Activated T-cell treated with anti-CD3 and anti-CD28 coated beads, Interleukin-2, amount 50 U/mL, for 24 hours (primary cell): ENCODE data around the gene PTPRR.
A peak's percentile ranks its signal among the peaks of the same experiment; 100 is the strongest.

Source experiments
- DNase-seq: peaks from one replicate; pipeline ENCODE4 v3.0.0-alpha.2; 2020
- H3K27ac Mint-ChIP-seq: 2 replicates; pipeline ENCODE4 v1.8.0; 2020; ENCODE audit warnings: mild to moderate bottlenecking, mixed read lengths
- H3K27me3 Mint-ChIP-seq: 2 replicates; pipeline ENCODE4 v1.8.0; 2020; ENCODE audit warnings: mixed read lengths
- H3K36me3 Mint-ChIP-seq: 2 replicates; pipeline ENCODE4 v1.8.0; 2020; ENCODE audit warnings: low read depth, mixed read lengths
- H3K4me1 Mint-ChIP-seq: 2 replicates; pipeline ENCODE4 v1.8.0; 2020; ENCODE audit warnings: low read depth, mixed read lengths
- H3K4me3 Mint-ChIP-seq: 2 replicates; pipeline ENCODE4 v1.8.0; 2020; ENCODE audit warnings: mild to moderate bottlenecking, moderate library complexity, mixed read lengths
- H3K9me3 Mint-ChIP-seq: 2 replicates; pipeline ENCODE4 v1.8.0; 2020; ENCODE audit warnings: mixed read lengths

PTPRR gene

GRCh38 chr12:70640901-70641300 lies 279.6 kb downstream of the PTPRR start:
- H3K36me3 Mint-ChIP-seq: no peaks in the 10 kb centered on the region
- no peaks in the 10 kb centered on the region for H3K9me3 Mint-ChIP-seq
- DNase-seq: no peak
- no peak overlapping the region for H3K4me3 Mint-ChIP-seq
- peaks cover 5% of the 10 kb centered on the region for H3K4me1 Mint-ChIP-seq
- no peak overlapping the region for H3K27ac Mint-ChIP-seq
- peaks cover 44% of the 10 kb centered on the region for H3K27me3 Mint-ChIP-seq

DNA sequence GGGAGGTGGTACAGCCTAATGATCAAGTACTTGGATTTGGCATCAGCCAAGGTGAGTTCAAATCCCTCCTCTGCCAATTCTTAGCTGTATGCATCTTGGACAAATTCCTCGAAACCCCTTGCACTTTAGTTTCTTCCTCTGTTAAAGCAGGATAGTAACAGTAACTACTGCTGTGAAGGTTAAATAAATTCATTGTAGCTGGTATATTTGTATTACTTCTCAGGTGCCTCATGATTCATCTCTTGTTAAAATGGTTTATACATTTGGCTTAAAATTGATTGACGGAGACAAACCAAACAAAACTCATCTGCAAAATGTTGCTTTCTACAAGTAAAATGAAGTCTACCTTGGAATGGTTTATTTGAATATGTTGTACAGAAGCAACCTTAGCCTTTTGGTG lies 281.0 kb downstream of the PTPRR start:
- Mint-ChIP-seq H3K27ac (no peak overlapping the region), H3K9me3 (no peaks in the 10 kb centered on the region)

DNA sequence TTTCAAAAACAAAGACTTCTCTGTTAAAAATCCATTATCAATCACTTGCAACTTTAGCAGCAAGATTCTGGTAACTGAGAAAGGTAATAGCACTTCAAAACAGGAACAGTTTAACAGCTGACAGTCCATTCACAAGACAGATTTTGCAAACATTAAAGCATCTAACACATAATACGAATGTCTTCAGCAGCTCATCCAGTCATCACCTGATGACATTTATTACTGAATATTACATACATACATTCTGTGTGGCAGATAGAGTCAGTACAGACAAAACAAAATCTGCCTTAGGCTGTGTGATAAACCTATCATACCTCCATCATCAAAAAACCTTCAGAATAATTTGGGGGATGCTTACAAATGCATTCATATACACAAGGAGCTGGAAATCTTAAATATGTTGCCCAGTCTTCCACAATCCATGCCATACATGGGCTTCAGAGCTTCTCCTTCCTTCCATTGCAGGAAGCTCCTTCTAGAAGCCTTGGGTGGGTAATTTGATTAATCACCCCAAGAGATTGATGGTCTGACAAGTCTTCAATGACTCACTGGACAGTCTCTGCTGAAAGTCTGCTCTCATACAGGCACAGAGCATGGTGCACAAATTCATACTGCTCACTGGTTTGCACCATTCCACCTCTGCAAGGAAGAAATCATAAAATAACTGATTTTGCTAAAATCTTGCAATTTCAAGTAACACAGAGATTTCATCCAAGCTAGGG lies 281.7 kb downstream of the PTPRR start:
- no peak for DNase-seq
- Mint-ChIP-seq H3K4me3 (no peak overlapping the region), H3K27me3 (peaks cover 44% of the 10 kb centered on the region), H3K36me3 (no peaks in the 10 kb centered on the region), H3K9me3 (no peaks in the 10 kb centered on the region), H3K27ac (no peak overlapping the region), H3K4me1 (no peaks in the 10 kb centered on the region)

More for the DNA sequence above, 281.0 kb downstream of the PTPRR start:
- Mint-ChIP-seq H3K36me3 (no peaks in the 10 kb centered on the region), H3K27me3 (peaks cover 47% of the 10 kb centered on the region), H3K4me1 (no peaks in the 10 kb centered on the region), H3K4me3 (no peak overlapping the region)
- DNase-seq: no peak

DNA sequence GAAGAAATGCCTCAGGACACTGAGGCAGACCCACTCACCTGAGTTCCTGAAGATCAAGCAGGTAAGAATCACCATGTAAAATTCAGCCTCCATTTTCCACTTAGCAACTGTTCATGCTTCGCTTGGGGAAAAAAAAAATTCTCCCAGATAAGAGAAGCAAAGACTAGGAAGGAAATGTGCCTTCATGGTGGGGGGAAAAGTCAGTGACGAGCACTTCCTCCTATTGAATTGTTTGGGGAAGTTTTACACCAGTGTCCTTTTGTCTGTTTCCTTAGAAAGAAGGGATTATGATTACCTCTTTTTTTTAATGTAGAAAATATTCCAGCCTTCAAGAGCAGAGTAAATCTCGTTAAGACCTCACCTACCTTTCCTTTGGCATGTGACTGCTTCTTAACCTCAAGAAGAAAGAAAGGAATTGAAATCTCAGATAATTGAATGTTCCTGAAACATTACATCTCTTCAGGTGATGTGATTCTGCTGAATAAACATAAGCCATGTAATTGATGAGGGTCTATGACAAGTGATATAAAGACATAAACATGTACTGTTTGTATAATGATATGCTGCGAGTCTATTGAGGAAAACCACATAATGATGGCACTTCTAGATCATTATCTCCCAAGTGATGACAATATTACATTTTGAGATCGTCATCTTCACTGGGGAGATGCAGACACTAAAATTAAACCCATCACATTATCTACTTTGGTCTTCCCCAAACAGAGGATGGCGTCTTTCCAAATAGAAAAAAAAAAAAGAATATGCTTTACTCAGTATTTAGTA lies 283.0 kb downstream of the PTPRR start, which contains the start of gene PTPRB:
Gene PTPRB, minus strand, starts transcription at position 127 of the 783 bp plus-strand sequence. Its CDS starts 34 bp downstream, at position 93.
- H3K4me3 Mint-ChIP-seq: no peak within 1 kb of the TSS
- H3K4me1 Mint-ChIP-seq: no peaks in the 10 kb centered on the region
- H3K27ac Mint-ChIP-seq: no peak within 1 kb of the TSS
- H3K27me3 Mint-ChIP-seq: peaks cover 38% of the 10 kb centered on the region
- H3K9me3 Mint-ChIP-seq: no peaks in the 10 kb centered on the region
- no peak for DNase-seq
- H3K36me3 Mint-ChIP-seq: no peaks in the 10 kb centered on the region

DNA sequence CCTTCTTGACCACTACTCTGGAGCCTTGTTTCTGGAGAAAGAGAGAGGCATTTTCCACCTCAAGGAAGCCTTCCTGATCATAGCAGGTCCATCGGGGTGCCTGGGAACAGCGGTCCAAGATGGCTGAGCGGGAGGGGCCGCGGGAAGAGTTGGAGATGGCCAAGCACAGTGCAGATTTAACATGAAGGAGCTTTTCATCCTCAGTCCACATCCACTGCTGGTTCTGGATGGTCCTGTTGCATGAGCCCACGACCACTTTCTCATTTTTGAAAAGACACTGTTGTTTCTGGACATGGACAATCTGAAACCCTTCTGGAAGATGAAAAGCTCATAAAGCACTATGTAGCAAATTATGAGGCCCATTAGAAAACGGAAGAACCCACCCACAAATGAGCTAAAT lies 284.8 kb downstream of the PTPRR start:
- peaks cover 27% of the 10 kb centered on the region for H3K27me3 Mint-ChIP-seq
- H3K4me3 Mint-ChIP-seq: no peak overlapping the region
- no peak for DNase-seq
- H3K36me3 Mint-ChIP-seq: no peaks in the 10 kb centered on the region
- no peaks in the 10 kb centered on the region for H3K4me1 Mint-ChIP-seq
- H3K9me3 Mint-ChIP-seq: no peaks in the 10 kb centered on the region
- H3K27ac Mint-ChIP-seq: no peak overlapping the region

GRCh38 chr12:70628701-70629480 lies 291.6 kb downstream of the PTPRR start:
- Mint-ChIP-seq H3K4me3 (no peak overlapping the region), H3K27me3 (peaks cover 9% of the 10 kb centered on the region), H3K9me3 (no peaks in the 10 kb centered on the region), H3K4me1 (no peaks in the 10 kb centered on the region), H3K27ac (no peak overlapping the region), H3K36me3 (no peaks in the 10 kb centered on the region)
- no peak for DNase-seq

DNA sequence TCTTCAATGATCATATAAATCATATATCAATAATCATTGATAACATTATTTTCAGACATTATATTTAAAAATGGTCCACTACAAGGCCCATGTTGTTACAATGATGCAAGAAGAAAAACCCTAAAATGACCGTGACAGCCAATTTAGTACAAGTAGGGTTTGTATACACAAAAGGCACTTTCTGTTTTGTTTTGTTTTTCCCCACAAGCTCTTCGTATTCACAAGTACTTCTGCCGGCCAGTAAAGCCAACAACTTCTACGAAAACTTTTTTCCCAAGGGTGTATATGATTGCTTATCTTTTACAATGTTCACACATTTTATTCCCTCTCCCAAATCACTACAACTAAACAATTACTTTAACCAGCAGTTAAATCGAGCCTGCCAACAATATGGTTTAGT lies 292.9 kb downstream of the PTPRR start:
- Mint-ChIP-seq H3K4me3 (no peak overlapping the region), H3K9me3 (no peaks in the 10 kb centered on the region), H3K27ac (no peak overlapping the region), H3K36me3 (no peaks in the 10 kb centered on the region), H3K4me1 (no peaks in the 10 kb centered on the region), H3K27me3 (peaks cover 9% of the 10 kb centered on the region)
- no peak for DNase-seq

DNA sequence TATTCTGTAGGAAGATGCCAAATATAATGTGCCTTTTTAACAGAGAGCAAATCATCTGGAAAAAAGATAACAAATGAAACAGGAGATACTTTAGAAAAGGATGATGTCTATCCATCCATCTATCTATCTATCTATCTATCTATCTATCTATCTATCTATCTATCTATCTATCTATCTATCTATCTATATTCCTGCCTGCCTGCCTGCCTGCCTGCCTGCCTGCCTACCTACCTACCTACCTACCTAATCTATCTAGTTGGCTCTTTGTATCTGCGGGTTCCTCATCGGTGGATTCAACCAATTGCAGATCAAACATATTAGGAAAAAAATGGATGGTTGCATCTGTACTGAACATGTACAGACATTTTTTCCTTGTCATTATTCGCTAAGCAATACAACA lies 294.4 kb downstream of the PTPRR start:
- Mint-ChIP-seq H3K27me3 (peaks cover 9% of the 10 kb centered on the region), H3K4me1 (no peaks in the 10 kb centered on the region), H3K4me3 (no peak overlapping the region), H3K36me3 (no peaks in the 10 kb centered on the region), H3K9me3 (no peaks in the 10 kb centered on the region), H3K27ac (no peak overlapping the region)
- DNase-seq: no peak

GRCh38 chr12:70619471-70620152 lies 300.9 kb downstream of the PTPRR start:
- Mint-ChIP-seq H3K4me3 (no peak overlapping the region), H3K27ac (no peak overlapping the region)

GRCh38 chr12:70618371-70618770 lies 302.2 kb downstream of the PTPRR start:
- Mint-ChIP-seq H3K27ac (no peak overlapping the region), H3K4me1 (no peaks in the 10 kb centered on the region), H3K4me3 (no peak overlapping the region), H3K9me3 (no peaks in the 10 kb centered on the region), H3K27me3 (peaks cover 5% of the 10 kb centered on the region), H3K36me3 (no peaks in the 10 kb centered on the region)
- no peak for DNase-seq

More at GRCh38 chr12:70619471-70620152, 300.9 kb downstream of the PTPRR start:
- H3K36me3 Mint-ChIP-seq: no peaks in the 10 kb centered on the region
- no peaks in the 10 kb centered on the region for H3K27me3 Mint-ChIP-seq
- H3K9me3 Mint-ChIP-seq: no peaks in the 10 kb centered on the region
- DNase-seq: no peak
- no peaks in the 10 kb centered on the region for H3K4me1 Mint-ChIP-seq

GRCh38 chr12:70617450-70617849 lies 303.1 kb downstream of the PTPRR start:
- Mint-ChIP-seq H3K4me1 (no peaks in the 10 kb centered on the region), H3K27me3 (peaks cover 11% of the 10 kb centered on the region), H3K9me3 (no peaks in the 10 kb centered on the region), H3K4me3 (no peak overlapping the region), H3K27ac (no peak overlapping the region), H3K36me3 (no peaks in the 10 kb centered on the region)
- no peak for DNase-seq

DNA sequence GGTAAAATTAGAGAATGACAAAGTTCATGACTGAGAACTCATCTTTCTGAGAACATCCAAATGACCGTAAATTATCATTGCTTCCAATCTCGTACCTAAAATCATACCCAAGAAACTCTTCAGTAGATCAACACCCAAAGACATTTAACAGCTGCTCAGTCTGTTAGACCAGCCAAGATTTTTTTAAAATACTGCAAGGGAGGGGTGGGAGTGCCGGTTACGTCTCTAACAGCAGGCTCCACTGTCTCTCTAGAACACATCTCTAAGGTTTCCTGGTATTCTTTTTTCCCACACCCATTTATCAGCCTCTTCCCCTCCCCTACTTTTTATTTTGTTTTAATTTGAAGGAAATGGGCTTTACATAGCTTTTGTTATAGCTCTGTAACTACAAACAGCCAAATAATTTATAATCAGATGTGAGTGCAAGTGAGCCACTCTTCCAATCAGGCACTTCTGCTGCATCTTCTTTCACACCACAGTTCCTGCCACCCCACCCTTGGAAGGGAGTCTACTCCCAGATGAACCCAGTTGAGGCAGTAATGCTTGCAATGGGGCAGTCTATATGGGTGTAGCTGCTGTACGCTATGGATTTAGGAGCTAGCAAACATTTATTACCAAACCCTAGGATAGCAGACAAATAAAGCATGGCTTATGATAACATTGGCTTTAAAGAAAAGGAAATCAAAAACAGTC lies 305.2 kb downstream of the PTPRR start:
- H3K27me3 Mint-ChIP-seq: peaks cover 26% of the 10 kb centered on the region
- DNase-seq: no peak
- no peaks in the 10 kb centered on the region for H3K36me3 Mint-ChIP-seq
- H3K4me1 Mint-ChIP-seq: peaks cover 2% of the 10 kb centered on the region
- no peak overlapping the region for H3K27ac Mint-ChIP-seq
- no peak overlapping the region for H3K4me3 Mint-ChIP-seq
- no peaks in the 10 kb centered on the region for H3K9me3 Mint-ChIP-seq

- peak overlapping the region; percentile 49 for H3K4me3 Mint-ChIP-seq
- H3K9me3 Mint-ChIP-seq: no peaks in the 10 kb centered on the region
- DNase-seq: peak; percentile 30
- H3K27me3 Mint-ChIP-seq: peaks cover 64% of the 10 kb centered on the region
- no peak overlapping the region for H3K27ac Mint-ChIP-seq
- H3K36me3 Mint-ChIP-seq: no peaks in the 10 kb centered on the region
- H3K4me1 Mint-ChIP-seq: peaks cover 3% of the 10 kb centered on the region
Observed at GRCh38 chr12:70609739-70610491, 310.6 kb downstream of the PTPRR start.
